Activated T-cell treated with anti-CD3 and anti-CD28 coated beads, Interleukin-2, amount 50 U/mL, for 24 hours (primary cell): ENCODE data around the gene KLHDC1.
A peak's percentile ranks its signal among the peaks of the same experiment; 100 is the strongest.
"Not testable (repeated sequence)": the region's sequence is repeated elsewhere in the genome, so short reads cannot be mapped to it uniquely, and the experiment has no call there.

ENCODE experiments used
- DNase-seq: peaks from one replicate; pipeline ENCODE4 v3.0.0-alpha.2; 2020
- H3K27ac Mint-ChIP-seq: 2 replicates; pipeline ENCODE4 v1.8.0; 2020; ENCODE audit warnings: mild to moderate bottlenecking, mixed read lengths
- H3K27me3 Mint-ChIP-seq: 2 replicates; pipeline ENCODE4 v1.8.0; 2020; ENCODE audit warnings: mixed read lengths
- H3K36me3 Mint-ChIP-seq: 2 replicates; pipeline ENCODE4 v1.8.0; 2020; ENCODE audit warnings: low read depth, mixed read lengths
- H3K4me1 Mint-ChIP-seq: 2 replicates; pipeline ENCODE4 v1.8.0; 2020; ENCODE audit warnings: low read depth, mixed read lengths
- H3K4me3 Mint-ChIP-seq: 2 replicates; pipeline ENCODE4 v1.8.0; 2020; ENCODE audit warnings: mild to moderate bottlenecking, moderate library complexity, mixed read lengths
- H3K9me3 Mint-ChIP-seq: 2 replicates; pipeline ENCODE4 v1.8.0; 2020; ENCODE audit warnings: mixed read lengths

Gene KLHDC1

DNA sequence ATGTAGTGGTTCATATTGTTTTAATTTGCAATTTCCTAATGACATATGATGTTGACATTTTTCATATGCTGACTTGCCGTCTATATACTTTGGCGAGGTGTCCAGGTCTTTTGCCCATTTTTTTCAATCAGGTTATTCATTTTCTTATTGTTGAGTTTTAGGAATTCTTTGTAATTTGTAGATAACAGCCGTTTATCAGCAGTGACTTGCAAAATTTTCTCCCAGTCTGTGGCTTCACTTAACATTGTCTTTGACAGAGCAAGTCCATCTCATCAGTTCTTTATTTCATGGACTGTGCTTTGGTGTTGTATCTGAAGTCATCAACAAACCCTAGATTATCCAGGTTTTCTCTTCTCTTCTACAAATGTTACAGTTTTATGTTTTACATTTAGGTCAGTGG is 62.5 kb downstream of the KLHDC1 start:
- no peak overlapping the region for H3K4me3 Mint-ChIP-seq
- no peaks in the 10 kb centered on the region for H3K4me1 Mint-ChIP-seq
- H3K27ac Mint-ChIP-seq: no peak overlapping the region
- no peak for DNase-seq
- peaks cover 3% of the 10 kb centered on the region for H3K36me3 Mint-ChIP-seq
- no peaks in the 10 kb centered on the region for H3K9me3 Mint-ChIP-seq
- H3K27me3 Mint-ChIP-seq: no peaks in the 10 kb centered on the region

DNA sequence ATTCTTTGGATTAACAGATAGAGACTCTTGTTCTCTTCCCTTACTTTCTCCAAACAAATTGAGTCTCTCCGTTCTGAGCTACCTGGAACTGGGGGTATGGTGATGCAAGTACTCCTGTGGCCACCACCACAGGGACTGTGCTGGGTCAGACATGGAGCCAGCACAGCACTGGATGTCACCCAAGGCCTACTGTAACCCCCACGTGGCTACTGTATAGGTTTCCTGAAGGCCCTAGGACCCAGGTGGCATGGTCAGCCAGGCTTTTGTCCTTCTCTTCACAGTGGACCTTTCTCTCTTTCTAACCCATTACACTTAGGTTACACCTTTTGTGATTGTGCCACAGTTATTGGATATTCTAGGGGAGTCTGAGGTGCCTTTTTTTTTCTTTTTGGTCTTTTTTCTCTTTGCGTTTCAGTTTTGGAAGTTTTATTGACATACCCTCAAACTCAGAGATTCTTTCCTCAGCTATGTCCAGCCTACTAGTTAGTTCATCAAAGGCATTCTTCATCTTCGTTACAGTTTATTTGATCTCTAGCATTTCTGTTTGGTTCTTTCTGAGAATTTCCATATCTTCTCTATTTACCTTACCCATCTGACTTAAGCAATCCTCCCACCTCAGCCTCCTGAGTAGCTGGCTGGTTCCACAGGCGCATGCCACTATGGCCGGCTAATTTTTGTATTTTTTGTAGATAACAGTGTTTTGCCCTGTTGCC is 69.1 kb downstream of the KLHDC1 start:
- Mint-ChIP-seq H3K9me3 (no peaks in the 10 kb centered on the region), H3K4me1 (peaks cover 4% of the 10 kb centered on the region), H3K36me3 (no peaks in the 10 kb centered on the region), H3K27me3 (no peaks in the 10 kb centered on the region), H3K27ac (no peak overlapping the region), H3K4me3 (no peak overlapping the region)
- no peak for DNase-seq

DNA sequence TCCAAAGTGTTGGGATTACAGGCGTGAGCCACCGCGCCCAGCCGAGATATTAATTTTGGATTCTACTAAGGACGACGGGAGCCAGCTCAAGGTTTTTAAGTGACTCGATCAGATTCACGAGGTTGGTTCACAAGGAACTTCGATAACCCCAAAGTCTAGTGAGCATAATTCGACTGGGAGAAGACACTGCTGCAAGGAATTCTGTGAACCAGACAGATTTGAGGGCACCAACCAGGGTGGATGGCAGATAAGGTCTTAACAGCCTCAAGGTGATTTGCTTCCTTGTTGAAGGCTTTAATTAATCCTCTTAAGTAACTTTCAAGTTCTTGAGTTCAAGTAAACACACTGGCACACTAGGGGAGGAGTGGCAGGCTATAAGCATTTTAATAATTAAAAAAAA is 73.9 kb downstream of the KLHDC1 start:
- DNase-seq: no peak
- H3K4me1 Mint-ChIP-seq: peaks cover 37% of the 10 kb centered on the region

DNA sequence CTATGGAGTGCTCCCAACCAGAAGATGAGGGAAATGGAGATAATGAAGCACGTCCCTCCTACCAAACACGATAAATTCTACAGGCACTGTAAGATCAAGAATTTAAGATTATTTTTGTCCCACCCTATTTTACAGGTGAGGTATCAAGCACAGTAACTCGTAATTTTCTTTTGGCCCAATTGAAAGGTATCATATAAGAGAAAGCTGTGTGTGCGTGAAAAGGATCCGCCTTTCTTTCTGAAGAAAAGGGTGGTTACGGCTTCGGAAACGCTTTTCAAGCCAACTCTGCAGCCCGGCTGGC is 74.3 kb downstream of the KLHDC1 start:
- Mint-ChIP-seq H3K4me1 (peaks cover 37% of the 10 kb centered on the region), H3K27ac (peak overlapping the region; percentile 99), H3K4me3 (peak overlapping the region; percentile 87), H3K9me3 (no peaks in the 10 kb centered on the region), H3K27me3 (no peaks in the 10 kb centered on the region), H3K36me3 (peaks cover 16% of the 10 kb centered on the region)
- DNase-seq: no peak

More for the DNA sequence above, 73.9 kb downstream of the KLHDC1 start:
- H3K27me3 Mint-ChIP-seq: no peaks in the 10 kb centered on the region
- H3K27ac Mint-ChIP-seq: peak overlapping the region; percentile 99
- peaks cover 13% of the 10 kb centered on the region for H3K36me3 Mint-ChIP-seq
- no peaks in the 10 kb centered on the region for H3K9me3 Mint-ChIP-seq
- H3K4me3 Mint-ChIP-seq: peak overlapping the region; percentile 87

DNA sequence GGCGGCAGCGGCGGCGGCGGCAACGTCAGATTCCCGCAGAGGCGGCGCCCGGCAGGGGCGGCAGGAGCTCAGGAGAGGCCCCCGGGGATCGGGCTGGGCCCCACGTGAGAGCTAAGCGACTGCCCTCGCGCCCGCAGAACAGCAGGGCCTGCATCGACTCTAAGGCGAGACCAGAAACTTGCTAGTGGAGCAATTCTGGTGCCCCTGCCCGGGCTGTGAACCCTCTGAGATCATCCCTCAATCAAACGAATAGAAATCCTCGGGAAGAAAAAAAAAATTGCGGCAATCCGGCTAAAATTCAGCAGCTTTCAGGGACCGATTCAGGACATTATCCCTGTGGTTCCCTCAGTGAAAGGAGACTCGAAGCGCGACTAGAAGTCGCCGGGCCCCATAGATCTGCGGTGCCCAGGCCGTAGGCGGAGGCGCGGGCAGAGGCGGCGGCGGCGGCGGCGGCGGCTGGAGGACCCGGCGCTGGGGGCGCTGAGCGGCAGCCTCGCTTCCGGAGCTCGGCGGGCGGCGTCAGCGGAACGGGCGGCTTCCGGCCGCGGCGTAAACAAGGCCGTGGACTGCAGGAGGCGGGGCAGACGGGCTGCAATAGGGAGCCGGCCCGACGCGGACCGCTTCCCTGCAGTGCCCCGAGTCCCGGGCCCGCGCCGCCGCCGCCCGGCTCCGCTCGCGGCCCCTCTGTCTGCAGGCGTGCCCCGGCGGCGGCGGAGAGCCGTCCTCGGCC is 74.8 kb downstream of the KLHDC1 start, which contains the start of gene KLHDC2:
TSS of gene KLHDC2 (plus strand) at position 583 of the 730 bp plus-strand sequence. CDS start 316 bp downstream, outside the sequence.
- Mint-ChIP-seq H3K4me1 (peaks cover 37% of the 10 kb centered on the region), H3K27me3 (no peaks in the 10 kb centered on the region), H3K27ac (peak within 1 kb of the TSS; percentile 99), H3K36me3 (peaks cover 19% of the 10 kb centered on the region), H3K4me3 (peak within 1 kb of the TSS; percentile 95), H3K9me3 (no peaks in the 10 kb centered on the region)
- peak; percentile 93 for DNase-seq

DNA sequence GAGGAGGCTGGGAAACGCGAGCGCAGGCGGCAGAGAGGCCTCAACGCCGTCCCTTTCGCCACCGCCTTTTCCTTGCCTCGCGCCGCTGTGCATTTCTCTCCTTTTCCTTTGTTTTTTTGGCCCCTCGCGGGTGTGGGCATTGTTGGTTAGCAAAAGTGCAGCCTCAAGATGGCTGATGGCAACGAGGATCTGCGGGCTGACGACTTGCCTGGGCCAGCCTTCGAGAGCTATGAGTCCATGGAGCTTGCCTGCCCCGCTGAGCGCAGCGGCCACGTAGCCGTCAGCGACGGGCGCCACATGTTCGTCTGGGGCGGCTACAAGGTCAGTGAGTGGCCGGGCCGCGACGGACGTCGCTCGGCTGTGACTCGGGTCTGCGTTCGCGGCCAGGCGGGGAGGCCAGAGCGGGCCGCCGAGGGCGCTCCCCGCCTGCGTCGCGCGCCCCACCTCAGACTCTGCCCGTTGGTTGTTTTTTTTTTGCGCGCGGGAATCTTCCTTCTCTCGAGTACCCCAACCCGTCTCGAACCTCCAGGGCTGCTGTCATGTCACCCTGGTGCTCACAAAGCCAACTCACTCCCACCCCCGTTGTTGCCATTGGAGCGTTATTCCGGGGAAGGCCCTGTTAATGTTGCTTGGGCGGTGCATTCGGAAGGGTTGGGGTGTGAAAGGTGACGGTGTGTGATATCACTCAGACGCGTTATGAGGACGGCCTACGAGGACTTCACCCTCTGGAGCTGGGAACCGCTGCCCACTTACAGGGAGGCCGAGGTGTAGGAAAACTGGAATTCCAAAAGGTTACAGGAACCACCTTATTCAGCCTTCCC is 75.6 kb downstream of the KLHDC1 start:
- Mint-ChIP-seq H3K4me3 (peak overlapping the region; percentile 95), H3K36me3 (peaks cover 19% of the 10 kb centered on the region), H3K9me3 (no peaks in the 10 kb centered on the region), H3K27me3 (no peaks in the 10 kb centered on the region), H3K27ac (peak overlapping the region; percentile 98), H3K4me1 (peaks cover 37% of the 10 kb centered on the region)
- peak; percentile 79 for DNase-seq

DNA sequence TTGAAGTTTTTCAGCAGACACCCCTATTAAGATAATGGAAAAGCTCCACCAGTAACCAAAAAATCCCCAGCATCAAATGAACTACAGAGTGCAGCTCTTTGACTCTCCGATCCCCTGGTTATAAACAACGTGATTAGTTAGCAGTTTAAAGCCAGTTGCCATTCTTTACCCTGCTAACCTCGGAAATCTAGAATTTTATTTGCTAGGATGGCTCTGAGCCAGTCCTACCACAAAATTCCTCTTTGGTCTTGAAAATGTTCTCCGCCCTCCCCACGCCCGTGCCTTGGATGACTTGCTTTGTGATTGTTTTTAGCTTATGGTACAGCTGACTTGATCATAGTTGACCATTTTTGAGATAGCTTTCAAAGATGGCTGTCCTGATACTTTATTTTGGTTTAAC is 76.3 kb downstream of the KLHDC1 start:
- Mint-ChIP-seq H3K9me3 (no peaks in the 10 kb centered on the region), H3K27ac (peak overlapping the region; percentile 98), H3K36me3 (peaks cover 22% of the 10 kb centered on the region), H3K4me1 (peaks cover 37% of the 10 kb centered on the region), H3K27me3 (no peaks in the 10 kb centered on the region), H3K4me3 (peak overlapping the region; percentile 95)
- DNase-seq: no peak

DNA sequence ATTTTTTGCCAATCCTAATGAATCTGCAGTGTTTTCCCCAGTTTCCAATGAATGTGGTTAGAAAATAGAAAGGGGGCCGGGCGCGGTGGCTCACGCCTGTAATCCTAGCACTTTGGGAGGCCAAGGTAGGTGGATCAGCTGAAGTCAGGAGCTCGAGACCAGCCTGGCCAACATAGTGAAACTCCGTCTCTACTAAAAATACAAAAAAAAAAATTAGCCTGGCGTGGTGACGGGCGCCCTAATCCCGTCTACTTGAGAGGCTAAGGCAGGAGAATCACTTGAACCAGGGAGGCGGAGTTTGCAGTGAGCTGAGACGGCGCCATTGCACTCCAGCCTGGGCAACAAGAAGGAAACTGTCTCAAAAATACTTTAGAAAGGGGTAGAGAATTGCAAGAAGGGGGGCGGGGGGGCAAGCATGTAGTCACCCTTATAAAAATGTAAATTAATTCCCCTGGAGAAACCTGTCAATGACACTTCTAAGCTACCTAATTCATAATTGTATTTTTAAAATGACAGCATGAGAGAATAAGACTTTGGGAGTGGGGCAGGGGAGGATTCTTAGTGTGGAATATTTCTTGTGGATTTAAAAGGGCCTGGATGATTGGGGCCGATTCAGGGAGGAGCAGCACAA is 76.8 kb downstream of the KLHDC1 start:
- H3K27me3 Mint-ChIP-seq: no peaks in the 10 kb centered on the region
- peak overlapping the region; percentile 98 for H3K27ac Mint-ChIP-seq
- peaks cover 28% of the 10 kb centered on the region for H3K36me3 Mint-ChIP-seq
- no peak for DNase-seq
- H3K4me3 Mint-ChIP-seq: peak overlapping the region; percentile 95
- peaks cover 40% of the 10 kb centered on the region for H3K4me1 Mint-ChIP-seq
- no peaks in the 10 kb centered on the region for H3K9me3 Mint-ChIP-seq

DNA sequence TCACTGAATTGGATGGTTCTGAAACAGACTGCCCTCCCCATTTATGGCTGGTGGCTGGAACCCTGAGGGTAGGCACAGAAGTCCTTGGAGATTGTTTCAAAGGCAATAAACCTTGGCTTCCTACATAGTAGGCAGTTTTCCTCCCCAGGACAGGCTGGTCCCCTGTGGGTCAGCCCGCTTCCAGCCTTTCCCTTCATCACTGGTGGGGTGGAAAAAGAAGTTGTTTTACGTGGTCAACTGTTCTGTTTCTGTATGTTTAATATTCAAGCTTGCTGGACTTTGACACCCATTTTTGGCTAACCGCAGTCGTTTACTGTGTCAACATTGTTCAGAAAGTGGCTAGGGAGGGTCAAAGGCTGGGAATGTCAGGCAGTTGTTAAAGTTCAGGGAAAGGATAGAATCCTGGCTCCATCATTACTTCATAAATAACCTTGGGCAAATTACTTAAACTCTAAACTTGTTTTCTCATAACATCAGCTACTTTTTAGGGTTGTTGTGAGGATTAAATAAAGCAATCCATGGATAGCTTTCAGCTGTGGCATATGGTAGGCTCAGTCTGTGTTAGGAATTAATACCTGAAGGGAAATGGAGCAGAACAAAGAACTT is 77.4 kb downstream of the KLHDC1 start:
- Mint-ChIP-seq H3K27ac (peak overlapping the region; percentile 80), H3K9me3 (no peaks in the 10 kb centered on the region), H3K4me3 (peak overlapping the region; percentile 35), H3K4me1 (peaks cover 44% of the 10 kb centered on the region), H3K36me3 (peaks cover 34% of the 10 kb centered on the region), H3K27me3 (no peaks in the 10 kb centered on the region)
- no peak for DNase-seq

DNA sequence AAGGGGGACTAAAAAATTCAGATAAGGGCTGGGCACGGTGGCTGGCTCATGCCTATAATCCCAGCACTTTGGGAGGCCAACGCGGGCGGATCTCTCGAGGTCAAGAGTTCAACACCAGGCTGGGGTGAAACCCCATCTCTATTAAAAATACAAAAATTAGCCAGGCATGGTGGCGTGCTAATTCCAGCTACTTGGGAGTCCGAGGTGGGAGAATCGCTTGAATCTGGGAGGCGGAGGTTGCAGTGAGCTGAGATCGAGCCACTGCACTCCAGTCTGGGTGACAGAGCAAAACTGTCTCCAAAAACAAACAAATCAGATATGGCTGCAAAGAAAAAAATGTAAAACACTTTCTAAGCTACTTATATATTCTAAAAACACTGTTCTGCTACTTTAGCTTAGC is 78.8 kb downstream of the KLHDC1 start:
- H3K4me3 Mint-ChIP-seq, H3K27me3 Mint-ChIP-seq, H3K9me3 Mint-ChIP-seq, DNase-seq: not testable (repeated sequence)
- Mint-ChIP-seq H3K36me3 (peaks cover 42% of the 10 kb centered on the region), H3K27ac (peak overlapping the region; percentile 71), H3K4me1 (peaks cover 46% of the 10 kb centered on the region)

DNA sequence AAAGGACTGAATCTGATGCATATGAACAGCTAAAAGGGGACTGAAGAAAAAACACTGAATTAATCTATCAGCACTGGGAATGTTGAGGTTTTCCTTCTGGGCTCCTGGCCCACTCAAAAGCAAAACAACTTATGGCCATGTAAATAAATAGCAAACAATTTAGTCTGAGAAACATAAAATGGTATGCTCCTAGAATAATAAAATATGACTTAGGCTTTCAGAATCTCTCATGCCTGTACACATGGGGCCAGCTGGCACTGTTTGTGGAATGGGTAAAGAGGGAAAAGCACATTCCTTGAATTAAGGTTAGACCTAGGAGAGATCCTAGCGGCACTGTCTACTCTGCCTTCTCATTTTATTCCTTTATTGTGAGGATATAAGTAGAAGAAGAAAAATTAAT is 81.2 kb downstream of the KLHDC1 start:
- H3K27me3 Mint-ChIP-seq: no peaks in the 10 kb centered on the region
- H3K27ac Mint-ChIP-seq: peak overlapping the region; percentile 82
- DNase-seq: no peak
- H3K36me3 Mint-ChIP-seq: peaks cover 52% of the 10 kb centered on the region
- no peaks in the 10 kb centered on the region for H3K9me3 Mint-ChIP-seq
- no peak overlapping the region for H3K4me3 Mint-ChIP-seq
- H3K4me1 Mint-ChIP-seq: peaks cover 31% of the 10 kb centered on the region

DNA sequence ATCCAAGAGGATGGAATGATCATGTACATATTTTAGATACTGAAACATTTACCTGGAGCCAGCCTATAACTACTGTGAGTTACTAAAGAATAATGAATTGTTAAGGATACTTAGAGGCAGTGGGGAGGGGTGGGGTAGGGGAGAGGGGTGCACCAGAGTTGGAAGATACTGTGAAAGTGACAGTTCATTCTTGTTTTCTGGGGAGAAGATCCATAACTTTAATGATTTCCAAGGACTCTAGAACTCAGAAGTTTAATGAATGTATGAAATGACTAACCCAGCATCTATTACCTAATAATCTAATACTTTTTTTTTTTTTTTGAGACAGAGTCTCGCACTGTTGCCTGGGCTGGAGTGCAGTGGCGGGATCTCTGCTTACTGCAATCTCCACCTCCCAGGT is 85.5 kb downstream of the KLHDC1 start:
- Mint-ChIP-seq H3K27me3 (no peaks in the 10 kb centered on the region), H3K4me1 (peaks cover 10% of the 10 kb centered on the region), H3K4me3 (no peak overlapping the region), H3K27ac (no peak overlapping the region), H3K36me3 (peaks cover 87% of the 10 kb centered on the region), H3K9me3 (no peaks in the 10 kb centered on the region)
- DNase-seq: no peak

DNA sequence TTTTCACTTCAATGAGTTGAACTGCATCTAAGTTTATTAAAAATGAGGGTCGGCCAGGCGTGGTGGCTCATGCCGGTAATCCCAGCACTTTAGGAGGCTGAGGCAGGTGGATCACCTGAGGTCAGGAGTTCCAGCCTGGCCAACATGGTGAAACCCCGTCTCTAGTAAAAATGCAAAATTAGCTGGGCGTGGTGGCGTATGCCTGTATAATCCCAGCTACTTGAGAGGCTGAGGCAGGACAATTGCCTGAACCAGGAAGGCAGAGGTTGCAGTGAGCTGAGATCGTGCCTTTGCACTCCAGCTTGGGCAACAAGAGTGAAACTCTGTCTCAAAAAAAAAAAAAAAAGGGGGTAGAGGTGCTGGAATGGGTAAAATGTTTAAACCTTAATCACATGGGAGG is 88.1 kb downstream of the KLHDC1 start:
- H3K27ac Mint-ChIP-seq: peak overlapping the region; percentile 65
- DNase-seq, H3K4me3 Mint-ChIP-seq, H3K4me1 Mint-ChIP-seq, H3K27me3 Mint-ChIP-seq, H3K9me3 Mint-ChIP-seq: not testable (repeated sequence)
- H3K36me3 Mint-ChIP-seq: peaks cover 91% of the 10 kb centered on the region

DNA sequence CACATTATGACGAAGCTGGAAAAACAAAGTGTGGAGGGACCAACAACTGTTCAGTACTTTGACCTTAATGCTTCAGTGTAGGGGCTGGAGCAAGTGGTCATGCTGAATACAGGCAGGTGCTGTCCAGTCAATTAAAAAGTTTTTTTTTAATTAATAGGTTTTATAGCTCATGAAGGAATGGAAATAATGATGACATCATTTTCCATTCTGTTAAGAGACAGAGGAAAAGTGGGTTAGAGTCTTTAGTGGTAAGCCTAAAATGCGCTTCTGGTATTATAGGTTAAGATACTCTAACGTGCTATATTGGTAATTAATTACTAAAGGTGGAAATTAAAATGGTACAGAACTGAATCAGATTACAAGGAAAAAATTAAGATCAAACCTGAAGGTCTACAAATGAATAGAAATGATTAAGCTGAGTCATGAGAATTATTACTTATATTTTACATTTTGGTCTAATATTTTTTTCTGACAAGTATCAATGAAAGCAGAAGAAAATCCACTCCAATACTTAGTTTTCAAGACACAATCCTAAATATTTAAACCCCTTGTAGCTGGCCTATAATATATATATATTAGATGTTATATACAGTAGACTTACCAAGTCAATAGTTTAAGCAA is 90.6 kb downstream of the KLHDC1 start:
- peaks cover 96% of the 10 kb centered on the region for H3K36me3 Mint-ChIP-seq
- DNase-seq: no peak
- no peaks in the 10 kb centered on the region for H3K27me3 Mint-ChIP-seq
- H3K27ac Mint-ChIP-seq: no peak overlapping the region
- H3K4me3 Mint-ChIP-seq: no peak overlapping the region
- no peaks in the 10 kb centered on the region for H3K4me1 Mint-ChIP-seq
- H3K9me3 Mint-ChIP-seq: no peaks in the 10 kb centered on the region
